Endometrium (tissue), 2 donors: ENCODE results near the gene ISOC2.

Experiments
- FAIRE-seq: peaks from 2 replicates; lab custom pipeline; 2012; peaks lifted over from hg19 to GRCh38; lab: Jason Lieb, UNC
- donor health status: control.
- donor health status: control.

The ISOC2 gene

DNA sequence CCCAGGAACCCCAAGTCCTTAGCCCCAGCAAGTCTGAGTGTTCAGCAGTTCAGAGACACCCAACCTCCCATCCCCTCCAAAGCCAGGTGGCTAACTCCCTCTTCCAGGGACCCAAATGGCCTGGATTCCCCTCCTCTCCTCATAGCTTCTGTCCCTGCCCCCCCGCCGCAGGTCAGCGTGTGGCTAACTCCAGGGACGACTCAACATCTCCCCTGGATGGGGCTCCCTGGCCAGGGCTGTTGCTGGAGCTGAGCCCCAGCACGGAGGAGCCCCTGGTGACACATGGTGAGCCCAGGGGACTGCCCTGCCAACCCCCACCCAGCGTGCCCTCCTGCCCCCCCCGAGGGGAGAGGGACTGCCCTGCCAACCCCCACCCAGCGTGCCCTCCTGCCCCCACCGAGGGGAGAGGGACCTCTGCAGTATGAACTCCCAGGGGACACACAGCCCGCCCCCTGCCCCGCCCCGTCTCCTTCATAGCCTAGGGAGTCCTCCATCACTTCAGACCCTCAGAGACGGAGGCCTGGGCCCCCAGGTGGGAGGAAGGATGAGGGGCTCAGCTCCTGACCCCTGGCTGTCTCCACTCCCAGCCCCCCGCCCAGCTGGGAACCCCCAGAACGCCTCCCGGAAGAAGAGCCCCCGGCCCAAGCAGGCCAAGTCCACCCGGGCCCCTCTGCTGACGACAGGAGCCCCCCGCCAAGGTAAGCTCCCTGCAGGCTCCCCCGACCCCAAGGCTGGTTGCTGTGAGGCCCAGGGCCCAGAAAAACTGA is 28.5 kb upstream of the ISOC2 start:
- FAIRE-seq: no peak

DNA sequence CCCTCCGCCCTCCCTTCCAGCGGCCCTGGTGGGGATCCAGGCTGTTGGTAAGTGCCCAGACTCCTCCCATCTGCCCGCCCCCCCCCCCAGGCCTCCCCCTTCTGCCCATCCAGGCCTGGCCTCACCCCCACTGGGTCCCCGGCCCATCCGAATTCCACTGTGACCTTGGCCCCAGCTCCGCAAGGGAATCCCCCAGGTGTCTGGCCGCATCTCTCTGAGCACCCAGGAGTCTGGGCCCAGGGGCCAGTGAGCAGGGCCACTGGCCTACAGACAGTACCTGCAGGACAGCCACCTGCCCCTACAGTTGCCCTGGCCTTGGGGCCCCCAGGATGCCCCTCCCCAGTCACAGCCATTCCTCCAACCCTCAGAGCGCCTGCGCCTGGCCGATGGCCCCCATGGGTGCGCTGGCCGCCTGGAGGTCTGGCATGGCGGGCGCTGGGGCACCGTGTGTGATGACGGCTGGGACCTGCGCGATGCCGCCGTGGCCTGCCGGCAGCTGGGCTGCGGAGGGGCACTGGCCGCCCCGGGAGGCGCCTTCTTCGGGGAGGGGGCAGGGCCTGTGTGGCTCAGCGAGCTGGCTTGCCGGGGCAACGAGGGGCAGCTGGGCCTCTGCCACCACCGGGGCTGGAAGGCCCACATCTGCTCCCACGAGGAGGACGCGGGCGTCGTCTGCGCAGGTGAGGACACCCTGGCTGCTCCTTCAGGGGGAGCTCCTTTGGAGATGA is 27.7 kb upstream of the ISOC2 start:
- no peak for FAIRE-seq

DNA sequence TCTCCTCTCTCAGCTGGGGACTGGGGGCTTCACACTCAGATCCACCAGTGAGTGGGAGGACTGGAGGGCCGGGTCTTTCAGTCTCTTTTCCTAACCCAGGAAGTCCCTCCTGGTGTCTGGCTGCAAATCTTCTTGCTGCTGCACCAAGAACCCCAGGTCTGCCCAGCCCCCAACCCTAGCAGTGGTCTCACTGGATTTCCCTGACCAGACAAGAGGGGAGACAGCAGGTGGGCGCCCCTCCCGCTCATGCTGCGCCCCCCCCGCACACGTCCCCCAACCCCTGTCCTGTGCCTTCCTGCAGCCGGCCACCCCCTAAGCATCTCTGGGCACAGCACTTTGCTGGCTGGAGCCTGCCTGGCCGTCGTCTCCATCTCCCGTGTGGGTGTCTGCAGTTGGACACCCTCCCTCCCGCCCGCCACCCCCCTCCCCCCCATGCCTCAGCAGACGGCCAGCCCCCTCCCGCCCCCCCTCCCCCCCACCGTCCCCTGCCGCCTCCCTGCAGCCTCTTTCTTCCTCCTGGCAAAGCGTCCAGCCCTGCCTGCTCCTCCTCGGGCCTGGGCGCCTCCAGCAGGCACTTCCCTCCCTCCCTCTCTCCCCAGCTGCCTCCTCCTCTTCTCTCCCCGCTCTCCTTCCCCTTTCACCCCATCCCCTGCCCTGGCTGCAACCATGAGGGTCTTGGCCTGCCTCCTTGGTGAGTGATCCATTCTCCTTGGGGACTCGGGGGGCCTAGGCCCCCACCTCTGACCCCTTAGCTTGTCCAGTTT is 26.7 kb upstream of the ISOC2 start, which contains the start of gene SSC5D:
TSS of gene SSC5D (plus strand) at position 513 of the 764 bp plus-strand sequence. CDS start at position 667, 154 bp downstream.
- FAIRE-seq: no peak

DNA sequence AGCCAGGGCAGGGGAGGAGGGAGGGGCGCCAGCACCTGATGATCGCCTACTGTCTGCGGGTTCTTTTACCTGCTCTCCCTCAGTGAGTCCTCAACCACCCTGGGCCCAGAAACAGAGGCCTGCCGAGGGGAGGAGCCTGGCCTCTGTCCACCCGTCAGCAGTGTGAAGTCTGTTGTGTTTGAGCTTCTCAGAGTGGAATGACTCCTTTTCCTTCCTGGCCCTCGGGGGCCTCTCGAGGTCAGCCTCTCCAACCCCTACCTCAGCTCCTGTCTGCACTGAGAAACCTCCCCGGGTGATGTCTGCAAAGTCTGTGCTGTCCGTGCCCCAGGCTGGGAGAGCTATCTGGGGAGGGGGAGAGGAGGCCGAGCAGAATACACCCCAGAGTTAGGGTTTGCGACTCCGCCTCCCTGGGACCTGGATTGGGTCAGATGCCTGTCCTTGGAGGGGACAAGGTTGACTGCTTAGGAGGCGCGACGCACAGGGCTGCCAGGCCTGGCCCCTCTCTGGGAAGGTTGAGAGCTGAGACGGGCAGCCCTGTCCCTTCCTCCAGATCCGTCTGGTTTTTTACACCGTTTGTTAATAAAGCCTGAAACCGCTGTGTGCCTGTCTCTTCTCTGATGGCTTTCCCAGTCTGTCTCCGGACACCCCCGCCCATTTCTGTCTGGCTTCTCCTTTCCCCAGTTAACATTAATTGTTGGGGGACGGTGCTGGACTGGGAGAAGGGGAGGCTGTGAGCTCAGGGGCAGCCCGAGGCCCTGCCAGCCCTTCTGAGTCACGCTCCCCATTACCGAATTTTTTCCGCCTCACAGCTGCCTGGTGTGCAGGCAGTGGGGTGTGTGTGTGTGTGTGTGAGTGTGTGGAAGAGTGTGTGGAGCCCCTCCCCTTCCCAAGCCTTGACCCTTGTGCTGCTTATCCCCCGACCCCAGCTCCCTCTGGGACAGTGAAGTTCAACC is 25.8 kb upstream of the ISOC2 start:
- no peak for FAIRE-seq

DNA sequence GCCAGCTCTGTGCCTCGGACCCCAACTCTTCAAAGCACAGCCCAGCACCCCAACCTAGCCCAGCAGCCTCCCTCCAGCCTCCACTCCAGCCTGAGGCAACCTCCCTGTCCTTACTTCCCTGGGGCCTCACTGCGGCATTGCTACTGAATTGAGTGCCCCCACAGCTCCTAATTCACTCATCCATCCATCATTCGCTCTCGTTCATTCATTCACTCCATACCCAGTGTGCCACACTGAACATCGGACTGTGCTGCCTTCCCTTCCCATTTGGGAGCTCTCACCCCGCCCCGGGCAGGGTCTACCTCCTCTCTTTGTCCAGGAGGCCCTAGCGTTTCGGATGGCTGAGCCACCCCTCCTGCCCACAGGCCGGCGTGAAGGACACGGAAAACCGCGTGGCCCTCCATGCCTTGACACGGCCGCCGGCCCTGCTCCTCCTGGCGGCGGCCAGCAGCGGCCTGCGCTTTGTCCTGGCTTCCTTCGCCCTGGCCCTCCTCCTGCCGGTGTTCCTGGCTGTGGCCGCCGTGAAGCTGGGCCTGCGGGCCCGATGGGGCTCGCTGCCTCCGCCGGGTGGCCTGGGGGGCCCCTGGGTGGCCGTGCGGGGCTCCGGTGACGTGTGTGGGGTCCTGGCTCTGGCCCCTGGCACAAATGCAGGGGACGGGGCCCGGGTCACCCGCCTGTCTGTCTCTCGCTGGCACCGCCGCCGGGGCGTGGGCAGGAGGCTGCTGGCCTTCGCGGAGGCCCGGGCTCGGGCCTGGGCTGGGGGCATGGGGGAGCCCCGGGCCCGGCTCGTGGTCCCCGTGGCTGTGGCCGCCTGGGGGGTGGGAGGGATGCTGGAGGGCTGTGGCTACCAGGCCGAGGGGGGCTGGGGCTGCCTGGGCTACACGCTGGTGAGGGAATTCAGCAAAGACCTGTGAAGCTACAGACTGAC is 24.9 kb upstream of the ISOC2 start:
- no peak for FAIRE-seq

DNA sequence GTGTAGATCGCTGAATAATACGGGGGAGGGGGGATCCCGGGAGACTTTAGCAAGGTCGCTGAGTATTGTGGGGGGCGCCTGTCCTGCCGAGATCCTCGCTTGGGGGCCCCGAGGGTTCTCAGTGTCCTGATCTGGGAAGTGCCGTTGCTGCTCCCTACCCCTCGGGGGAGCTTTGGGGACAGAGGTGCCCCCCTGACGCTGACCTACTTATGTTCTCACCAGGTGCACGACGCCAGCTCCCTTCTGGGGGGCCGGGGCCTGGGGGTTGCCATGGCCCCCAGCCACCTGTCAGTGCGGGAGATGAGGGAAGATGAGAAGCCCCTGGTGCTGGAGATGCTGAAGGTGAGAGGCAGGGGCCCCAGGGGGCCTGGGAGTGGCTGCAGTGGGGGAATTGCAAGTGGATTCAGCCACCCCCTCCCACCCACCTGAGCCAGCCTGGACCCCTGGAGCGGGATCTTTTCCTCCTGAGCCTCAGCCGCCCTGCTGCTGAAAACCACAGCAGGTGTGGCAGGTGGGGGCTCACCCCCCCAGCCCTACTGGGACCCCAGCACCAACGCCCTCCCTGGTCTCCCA is 24.1 kb upstream of the ISOC2 start:
- no peak for FAIRE-seq

DNA sequence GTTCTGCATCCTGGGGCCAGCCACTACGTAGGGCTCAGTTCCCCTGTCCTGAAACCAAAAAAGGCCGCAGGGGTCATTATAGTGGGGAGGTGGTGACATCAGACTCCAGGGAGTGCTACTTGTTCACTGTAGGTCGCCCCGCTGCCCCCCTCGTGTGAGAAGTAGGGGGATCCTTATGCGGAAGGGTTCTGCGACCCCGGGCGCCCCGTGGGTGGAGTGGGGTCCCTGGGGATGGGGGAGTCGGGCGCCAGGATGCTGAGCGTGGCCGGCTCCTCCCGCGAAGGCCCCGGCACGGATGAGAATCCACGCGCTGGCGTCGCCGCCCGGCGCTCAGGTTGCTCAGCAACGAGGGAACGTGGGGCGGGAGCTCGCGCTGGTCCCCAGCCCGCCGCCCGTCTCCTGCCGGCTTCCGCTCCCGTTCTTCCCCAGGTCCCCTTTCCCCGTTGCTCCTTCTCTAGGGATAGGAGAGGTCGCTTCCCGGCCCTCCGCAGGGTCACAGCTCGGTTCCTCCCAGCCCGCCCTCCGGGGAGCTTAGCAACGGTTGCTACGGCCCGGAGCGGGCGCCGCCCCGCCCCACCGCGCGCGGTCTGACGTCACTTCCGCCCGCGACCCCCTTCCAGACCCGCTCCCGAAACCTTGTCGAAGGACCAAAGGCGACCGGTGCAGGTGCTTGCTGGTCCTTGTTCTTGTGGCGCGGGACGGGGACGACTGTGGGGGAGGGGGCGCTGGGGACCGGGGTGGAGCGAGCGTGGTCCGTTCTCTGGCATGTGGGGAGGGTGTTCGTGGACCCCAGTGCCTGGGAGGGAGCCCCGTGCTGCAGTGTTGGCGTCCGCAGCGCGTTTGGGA is 23.4 kb upstream of the ISOC2 start, which contains the start of gene NAT14:
TSS of gene NAT14 (plus strand) at position 596 of the 846 bp plus-strand sequence. CDS start 521 bp downstream, outside the sequence.
- no peak for FAIRE-seq

DNA sequence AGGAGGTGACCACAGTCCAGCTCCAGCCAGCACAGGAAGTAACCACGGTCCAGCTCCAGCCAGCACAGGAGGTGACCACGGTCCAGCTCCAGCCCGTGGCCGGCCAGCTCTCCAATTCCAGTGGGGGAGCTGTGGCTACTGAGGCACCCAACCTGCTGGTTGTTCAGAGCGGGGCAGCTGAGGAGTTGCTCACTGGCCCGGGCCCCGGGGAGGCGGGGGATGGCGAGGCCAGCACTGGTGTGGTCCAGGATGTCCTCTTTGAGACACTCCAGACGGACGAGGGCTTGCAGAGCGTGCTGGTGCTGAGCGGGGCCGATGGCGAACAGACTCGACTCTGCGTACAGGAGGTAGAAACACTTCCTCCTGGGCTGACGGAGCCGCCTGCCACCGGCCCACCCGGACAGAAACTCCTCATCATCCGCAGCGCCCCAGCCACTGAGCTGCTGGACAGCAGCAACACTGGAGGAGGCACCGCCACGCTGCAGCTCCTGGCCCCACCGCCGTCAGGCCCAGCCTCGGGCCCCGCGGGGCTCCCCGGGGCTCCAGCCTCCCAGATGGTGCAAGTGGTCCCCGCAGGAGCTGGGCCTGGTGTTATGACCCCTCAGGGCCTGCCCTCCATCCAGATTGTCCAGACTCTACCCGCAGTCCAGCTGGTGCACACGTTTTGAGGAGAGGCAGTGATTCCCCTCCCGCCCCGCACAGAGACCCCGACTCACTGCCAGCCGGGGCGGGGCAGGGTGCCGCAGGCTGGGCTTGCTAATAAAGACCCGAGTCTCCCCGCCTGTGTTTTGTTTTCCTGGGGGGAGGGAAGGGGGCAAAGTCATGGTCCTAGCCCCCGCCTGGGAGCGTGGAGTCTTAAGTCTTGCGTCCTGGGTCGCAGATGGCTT is 22.5 kb upstream of the ISOC2 start:
- no peak for FAIRE-seq

DNA sequence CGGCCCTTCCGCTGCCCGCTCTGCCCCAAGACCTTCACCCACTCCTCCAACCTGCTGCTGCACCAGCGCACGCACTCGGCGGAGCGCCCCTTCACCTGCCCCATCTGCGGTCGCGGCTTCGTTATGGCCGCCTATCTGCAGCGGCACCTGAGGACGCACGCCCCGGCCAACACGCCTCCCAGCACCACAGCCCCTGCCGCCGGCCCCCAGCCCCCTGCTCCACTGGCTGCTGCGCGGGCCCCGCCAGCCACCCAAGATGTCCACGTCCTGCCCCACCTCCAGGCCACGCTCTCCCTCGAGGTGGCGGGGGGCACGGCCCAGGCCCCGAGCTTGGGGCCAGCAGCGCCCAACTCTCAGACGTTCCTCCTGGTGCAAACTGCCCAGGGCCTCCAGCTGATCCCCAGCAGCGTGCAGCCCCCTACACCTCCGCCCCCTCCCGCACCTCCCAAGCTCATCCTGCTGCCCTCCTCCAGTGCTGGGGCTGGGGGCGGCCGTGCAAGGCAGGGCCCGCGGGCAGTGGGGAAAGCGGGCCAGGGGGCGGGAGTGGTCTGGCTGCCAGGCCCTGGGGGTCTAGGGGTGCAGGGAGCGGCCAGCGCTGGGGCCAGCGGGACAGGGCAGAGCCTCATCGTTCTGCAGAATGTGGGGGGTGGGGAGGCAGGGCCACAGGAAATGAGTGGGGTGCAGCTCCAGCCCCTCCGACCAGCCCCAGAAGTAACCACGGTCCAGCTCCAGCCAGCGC is 21.7 kb upstream of the ISOC2 start:
- no peak for FAIRE-seq

DNA sequence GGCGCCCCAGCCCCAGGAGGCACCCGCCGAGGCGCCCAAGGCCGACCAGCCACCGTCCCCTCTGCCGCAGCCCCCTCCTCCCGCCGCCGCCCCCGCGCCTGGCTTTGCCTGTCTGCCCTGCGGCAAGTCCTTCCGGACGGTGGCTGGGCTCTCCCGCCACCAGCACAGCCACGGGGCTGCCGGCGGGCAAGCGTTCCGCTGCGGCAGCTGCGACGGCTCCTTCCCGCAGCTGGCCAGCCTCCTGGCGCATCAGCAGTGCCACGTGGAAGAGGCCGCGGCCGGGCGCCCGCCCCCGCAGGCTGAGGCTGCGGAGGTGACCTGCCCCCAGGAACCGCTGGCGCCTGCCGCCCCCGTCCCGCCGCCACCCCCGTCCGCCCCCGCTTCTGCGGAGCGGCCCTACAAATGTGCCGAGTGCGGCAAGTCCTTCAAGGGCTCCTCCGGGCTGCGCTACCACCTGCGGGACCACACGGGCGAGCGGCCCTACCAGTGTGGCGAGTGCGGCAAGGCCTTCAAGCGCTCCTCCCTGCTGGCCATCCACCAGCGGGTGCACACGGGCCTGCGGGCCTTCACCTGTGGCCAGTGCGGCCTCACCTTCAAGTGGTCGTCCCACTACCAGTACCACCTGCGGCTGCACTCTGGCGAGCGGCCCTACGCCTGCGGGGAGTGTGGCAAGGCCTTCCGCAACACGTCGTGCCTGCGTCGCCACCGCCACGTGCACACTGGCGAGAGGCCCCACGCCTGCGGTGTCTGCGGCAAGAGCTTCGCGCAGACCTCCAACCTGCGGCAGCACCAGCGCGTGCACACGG is 20.9 kb upstream of the ISOC2 start:
- FAIRE-seq: no peak

DNA sequence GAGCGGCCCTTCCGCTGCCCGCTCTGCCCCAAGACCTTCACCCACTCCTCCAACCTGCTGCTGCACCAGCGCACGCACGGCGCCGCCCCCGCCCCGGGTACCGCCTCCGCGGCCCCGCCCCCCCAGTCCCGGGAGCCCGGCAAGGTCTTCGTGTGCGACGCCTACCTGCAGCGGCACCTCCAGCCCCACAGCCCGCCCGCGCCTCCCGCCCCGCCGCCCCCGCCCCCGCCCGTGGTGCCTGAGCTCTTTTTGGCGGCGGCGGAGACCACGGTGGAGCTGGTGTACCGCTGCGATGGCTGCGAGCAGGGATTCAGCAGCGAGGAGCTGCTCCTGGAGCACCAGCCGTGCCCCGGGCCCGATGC is 20.3 kb upstream of the ISOC2 start:
- no peak for FAIRE-seq

DNA sequence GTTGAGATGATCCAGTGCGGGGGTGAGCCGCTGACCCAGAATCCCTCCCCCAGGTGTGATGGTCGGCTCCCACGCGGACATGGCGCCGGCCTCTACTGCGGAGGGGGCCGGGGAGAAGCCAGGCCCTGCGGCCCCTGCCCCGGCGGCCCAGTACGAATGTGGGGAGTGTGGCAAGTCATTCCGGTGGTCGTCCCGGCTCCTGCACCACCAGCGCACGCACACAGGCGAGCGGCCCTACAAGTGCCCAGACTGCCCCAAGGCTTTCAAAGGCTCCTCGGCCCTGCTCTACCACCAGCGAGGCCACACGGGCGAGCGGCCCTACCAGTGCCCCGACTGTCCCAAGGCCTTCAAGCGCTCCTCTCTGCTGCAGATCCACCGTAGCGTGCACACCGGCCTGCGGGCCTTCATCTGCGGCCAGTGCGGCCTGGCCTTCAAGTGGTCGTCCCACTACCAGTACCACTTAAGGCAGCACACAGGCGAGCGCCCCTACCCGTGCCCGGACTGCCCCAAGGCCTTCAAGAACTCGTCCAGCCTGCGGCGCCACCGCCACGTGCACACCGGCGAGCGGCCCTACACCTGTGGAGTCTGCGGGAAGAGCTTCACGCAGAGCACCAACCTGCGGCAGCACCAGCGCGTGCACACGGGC is 19.8 kb upstream of the ISOC2 start:
- no peak for FAIRE-seq

DNA sequence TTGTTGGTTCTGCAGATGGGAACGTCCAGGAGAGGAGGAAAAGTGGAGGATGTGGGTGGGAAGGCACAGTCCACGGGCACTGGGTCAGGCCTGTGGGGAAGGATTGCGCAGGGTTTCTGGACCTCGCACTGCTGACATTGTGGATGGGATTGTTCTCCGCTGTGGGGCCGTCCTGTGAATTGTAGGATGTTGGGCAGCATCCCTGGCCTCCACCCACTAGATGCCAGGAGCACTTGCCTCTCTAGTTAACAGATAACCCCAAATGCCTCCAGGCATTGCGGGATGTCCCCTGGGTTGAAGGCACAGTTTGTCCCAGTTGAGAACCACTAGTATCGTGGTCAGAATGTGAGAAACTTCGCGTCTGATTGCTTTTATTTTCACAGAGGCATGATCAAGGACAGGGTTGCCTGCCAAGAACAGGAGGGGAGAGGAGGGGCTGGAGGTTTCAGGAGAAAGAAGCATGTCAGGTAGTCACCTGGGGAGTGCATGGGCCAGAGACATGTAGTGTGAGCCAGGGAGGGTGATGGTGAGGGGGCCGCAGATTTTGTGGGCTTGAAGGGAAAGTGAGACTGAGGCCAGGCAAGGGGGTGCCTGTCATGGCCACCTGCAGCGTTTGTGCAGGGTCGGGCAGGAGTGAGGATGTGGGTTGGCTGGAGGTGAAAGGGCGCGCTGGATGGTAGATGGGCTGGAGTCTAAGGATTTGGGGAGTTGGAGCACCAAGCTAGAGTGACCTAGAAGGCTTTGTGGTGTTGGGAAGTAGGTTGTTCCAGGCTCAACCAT is 18.2 kb upstream of the ISOC2 start:
- FAIRE-seq: no peak

DNA sequence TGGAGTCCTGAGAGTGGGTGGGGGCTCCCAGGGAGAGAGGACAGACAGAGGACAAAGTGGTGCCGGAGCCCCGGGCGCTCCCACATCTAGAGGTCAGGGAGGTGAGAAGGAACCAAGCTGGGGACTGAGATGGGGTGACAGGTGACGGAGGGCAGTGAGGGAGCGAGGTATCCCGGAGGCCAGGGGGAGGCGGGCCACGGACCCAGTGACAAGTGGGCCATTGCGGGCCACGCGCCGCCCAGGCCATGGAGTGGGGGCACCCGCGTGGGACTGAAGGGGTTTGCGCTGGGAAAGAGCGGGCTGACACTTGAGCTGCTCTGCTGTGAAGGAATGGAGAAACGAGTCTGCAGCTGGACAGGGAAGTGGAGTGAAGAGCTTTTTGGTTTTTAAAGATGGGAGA is 17.6 kb upstream of the ISOC2 start:
- no peak for FAIRE-seq

DNA sequence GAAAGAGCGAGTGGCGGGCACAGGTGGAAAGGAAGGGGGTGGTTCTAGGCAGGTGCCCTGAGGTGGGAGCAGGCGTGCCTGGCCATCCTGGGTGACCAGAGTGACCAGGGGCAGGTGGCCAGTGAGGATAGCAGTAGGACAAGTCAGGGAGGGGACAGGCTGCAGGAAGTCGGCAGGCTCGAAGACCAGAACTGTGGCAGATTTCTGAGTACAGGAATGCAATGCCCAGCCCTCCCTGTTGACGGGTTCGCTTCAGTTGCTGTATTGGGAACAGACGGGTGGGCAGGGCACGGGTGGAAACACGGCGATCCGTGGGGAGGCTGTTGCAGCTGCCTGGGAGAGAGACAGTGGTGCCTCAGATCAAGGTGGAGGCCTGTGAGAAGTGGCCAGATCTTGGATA is 16.9 kb upstream of the ISOC2 start:
- no peak for FAIRE-seq
